ENCODE measurements around the gene HOXB7.

The HOXB7 gene

DNA sequence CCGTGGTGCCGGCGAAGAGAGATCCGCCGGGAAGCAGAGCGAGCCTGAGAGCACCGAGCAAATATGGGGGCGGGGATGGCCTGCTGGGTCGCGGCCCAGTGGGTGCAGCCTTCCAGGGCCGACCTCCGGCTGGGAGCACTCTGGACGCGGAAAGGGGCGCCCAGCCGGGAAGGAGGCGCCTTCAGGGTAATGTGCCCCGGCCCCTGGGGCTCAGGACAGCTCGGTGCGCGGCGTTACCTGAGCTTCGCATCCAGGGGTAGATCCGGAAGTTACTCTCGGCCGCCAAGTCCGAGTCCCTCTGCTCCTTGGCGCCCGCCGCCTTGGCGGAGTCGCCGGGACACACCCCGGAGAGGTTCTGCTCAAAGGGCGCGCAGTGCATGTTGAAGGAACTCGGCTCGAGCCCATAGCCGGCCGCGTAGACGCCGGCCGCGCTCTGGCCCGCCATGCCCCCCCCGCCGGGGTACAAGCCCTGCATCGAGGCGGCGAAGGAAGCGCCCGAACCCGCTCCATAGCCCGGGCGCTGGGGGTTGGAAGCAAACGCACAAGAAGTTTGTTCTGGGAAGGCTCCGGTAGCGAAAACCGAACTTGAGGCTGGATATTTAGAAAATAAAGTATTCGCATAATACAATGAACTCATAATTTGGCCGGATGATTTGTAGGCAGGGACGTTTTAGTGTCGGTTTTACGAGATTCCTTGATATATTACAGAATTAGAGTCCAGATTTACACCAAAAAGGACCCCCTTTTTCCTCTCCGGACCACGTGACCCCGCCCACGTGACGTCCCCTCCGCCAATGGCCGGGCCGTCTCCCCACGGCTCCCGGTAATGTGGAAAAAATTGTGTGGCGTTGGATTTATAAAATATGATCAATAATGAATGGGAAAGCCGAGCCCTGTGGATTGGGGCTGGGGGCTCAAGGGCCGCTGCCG is at the start of gene HOXB7:
TSS of gene HOXB7 (minus strand) at position 736 of the 930 bp plus-strand sequence. CDS start at position 637, 99 bp downstream.
- no peak for DNase-seq (ENCODE audit: low read depth)

DNA sequence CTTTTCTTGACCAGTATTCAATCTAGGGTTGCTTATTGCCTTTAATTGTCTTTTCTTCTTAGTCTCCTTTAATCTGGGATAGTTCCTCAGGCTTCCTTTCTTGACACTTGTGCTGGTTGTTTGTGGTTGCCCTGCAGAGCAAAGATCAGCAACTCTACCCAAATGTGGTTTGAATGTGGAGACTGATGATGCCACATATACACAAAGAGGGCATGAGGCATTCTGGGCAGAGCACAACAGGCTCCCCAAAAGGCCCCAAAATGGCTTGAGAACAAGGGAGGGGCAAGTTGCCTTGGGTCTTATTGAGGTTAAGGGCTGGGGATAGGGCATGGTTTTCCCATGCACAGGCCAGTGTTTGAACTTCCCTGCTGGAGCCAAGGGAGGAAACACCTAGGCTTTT is 45.1 kb upstream of the HOXB7 start:
- no peak for DNase-seq (ENCODE audit: low read depth)

DNA sequence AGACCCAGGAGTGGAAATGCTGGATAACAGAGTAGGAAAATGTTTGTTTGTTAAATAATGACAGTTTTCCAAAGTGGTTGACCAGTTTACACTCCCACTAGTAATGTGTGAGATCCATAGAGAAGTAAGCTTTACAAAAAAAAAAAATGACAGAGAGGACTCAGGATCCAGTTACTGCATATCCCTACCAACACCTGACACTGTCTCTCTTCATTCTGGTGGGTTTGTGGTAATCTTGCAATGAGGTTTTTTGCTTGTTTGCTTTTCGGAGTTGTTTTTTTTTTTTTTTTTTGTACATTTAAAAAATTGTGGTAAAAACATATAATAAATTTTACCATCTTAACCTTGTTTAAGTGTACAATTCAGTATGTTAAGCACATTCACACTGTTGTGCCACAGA is 38.9 kb upstream of the HOXB7 start:
- DNase-seq (ENCODE audit: low read depth), result no peak

DNA sequence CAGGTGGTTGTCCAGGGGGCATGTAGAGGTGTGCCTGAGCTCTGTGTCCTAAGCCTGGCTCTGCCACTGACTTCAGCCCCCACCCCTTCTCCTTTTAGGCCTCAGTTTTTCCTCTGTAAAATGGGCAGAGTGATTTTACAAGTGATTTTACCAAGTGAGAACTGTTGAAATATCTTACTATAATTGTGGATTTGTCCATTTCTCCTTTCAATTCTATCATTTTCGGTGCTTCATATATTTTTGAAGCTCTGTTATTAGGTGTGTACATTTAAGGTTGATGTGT is 37.1 kb upstream of the HOXB7 start:
- DNase-seq (ENCODE audit: low read depth), result no peak

- no peak for DNase-seq (ENCODE audit: low read depth)
Observed at GRCh38 chr17:48647103-48647962, 36.5 kb upstream of the HOXB7 start.

- no peak for DNase-seq (ENCODE audit: low read depth)
Observed at GRCh38 chr17:48646183-48647102, 35.6 kb upstream of the HOXB7 start.

DNA sequence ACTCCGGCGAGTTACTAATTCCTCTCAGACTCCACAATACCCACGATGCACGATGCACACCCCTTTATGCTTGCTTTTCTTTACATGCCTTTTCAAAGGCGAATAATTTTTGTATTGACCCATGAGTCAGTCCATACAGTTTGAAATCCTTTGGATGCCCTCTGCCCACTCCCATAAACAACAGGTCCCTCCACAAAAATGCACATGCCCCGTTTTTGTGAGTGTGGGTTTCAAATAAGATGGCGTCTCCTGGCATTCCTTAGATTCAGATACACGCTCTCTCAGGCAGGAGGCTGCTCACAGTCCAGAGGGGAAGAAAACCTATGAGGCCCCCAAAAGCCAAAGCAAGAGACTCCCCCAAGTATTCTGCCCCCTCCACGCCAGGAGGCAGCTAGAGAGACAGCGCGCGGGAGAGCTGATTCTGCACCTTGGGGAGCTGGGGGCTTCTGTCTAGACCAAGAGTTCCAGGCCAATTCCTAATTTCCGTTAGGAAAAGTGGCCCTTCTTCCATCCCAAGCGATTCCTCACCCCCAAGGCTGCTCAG is 34.9 kb upstream of the HOXB7 start:
- no peak for DNase-seq (ENCODE audit: low read depth)

DNA sequence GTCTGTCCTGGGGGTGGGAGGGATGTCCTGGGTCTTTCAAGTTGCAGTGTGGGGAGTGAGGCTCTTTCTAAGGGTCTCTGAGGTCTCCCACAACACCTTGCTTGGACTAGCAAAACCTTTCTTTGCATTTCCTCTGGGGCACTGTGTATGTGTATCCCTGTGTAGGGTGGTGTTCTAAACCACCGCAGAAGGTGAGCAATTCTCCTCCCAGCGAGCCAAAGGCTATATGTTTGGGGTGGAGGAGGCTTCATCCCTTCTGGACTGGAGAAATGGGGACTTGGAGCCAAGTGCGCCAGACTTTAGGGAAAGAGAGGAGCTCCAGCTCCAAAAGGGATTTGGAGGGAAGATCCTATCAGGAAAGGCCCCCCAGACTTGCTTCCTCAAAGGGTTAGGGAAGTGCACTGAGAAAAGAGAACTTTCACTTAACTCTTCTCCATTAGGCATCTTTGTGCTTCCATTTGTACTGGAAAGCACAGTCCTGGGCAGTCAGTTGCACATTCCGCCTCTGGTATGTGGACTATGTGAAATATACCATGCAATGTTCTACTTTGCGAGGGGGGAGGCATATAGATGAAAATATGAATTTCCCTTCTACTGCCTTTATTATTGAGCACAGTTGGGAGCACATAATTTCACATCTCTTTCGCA is 34.2 kb upstream of the HOXB7 start:
- no peak for DNase-seq (ENCODE audit: low read depth)

DNA sequence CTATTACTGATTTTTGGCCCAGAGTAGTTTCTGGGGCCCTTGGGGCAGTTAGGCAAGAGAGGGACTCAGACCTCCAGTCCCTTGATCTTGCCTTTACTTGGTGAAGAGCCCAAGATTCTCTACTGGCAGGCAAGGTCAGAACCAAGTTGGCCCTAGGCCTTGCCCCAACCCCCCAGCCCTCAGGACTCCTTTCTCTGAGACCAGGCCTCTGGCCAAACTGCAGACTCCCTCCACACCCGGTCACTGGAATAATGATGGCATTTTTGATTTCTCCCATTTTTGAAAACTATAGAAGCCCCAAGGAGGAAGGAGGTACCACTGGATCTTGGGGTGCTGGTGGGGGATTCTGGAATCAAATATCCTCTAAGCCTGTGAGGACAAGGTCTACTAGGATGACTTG is 33.3 kb upstream of the HOXB7 start:
- no peak for DNase-seq (ENCODE audit: low read depth)

- no peak for DNase-seq (ENCODE audit: low read depth)
Observed at GRCh38 chr17:48643697-48644012, 32.8 kb upstream of the HOXB7 start.

DNA sequence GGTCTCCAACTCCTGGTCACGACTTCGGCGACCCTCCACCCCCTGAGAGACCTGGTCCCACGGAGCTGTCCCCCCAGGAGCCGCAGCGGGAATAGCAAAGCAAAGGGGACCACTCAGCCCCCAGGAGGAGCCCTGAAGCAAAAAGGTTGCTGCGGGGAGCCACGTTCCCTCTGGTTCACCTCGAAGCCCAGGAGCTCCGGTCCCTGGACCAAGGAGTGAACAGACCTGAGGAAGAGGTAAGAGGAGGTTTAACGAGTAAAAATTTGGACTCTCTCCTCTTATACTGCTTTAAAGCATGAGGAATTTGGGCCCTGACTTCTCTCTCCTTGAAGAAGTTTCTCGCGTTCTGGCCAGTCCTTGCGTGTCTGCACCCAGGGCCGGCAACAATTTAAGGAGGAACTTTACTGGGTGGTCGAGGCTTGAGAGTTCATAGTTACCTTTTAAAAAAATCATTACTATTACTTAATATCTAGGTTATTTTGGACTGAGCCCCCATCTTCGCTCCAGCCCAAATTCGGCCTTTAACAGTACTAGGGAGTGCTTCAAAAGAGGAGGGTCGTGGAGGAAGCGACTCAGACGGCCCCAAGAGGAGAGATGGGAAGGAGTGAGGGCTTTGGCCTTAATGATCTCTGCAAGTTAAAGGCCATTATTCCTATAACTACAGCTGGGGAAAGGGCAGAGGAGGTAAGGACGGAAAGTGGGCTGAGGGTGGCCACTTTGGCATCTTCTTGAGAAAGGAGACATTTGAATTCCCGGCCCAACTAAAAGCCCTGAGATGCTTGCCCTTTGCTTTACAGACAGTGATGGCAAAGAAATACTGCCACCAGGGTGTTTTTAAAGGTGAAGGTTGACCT is 32.3 kb upstream of the HOXB7 start:
- no peak for DNase-seq (ENCODE audit: low read depth)

- DNase-seq (ENCODE audit: low read depth), result no peak
Observed at GRCh38 chr17:48642059-48642842, 31.4 kb upstream of the HOXB7 start.

GRCh38 chr17:48641541-48642058 is 30.8 kb upstream of the HOXB7 start:
- no peak for DNase-seq (ENCODE audit: low read depth)

DNA sequence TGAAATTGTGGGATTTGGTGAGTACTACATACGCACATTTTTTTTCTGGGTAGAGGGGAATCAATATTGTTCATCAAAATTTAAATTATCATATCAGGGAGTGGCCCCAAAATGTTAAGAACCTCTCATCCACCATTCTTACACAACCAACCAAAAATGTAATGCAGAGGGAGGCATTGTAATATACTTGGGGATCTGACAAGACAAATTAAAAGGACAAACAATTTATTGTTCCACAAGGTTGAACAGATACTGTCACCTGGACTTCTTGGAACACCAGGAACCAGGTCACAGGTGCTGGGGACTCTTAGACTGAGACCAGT is 30.0 kb upstream of the HOXB7 start:
- no peak for DNase-seq (ENCODE audit: low read depth)

DNA sequence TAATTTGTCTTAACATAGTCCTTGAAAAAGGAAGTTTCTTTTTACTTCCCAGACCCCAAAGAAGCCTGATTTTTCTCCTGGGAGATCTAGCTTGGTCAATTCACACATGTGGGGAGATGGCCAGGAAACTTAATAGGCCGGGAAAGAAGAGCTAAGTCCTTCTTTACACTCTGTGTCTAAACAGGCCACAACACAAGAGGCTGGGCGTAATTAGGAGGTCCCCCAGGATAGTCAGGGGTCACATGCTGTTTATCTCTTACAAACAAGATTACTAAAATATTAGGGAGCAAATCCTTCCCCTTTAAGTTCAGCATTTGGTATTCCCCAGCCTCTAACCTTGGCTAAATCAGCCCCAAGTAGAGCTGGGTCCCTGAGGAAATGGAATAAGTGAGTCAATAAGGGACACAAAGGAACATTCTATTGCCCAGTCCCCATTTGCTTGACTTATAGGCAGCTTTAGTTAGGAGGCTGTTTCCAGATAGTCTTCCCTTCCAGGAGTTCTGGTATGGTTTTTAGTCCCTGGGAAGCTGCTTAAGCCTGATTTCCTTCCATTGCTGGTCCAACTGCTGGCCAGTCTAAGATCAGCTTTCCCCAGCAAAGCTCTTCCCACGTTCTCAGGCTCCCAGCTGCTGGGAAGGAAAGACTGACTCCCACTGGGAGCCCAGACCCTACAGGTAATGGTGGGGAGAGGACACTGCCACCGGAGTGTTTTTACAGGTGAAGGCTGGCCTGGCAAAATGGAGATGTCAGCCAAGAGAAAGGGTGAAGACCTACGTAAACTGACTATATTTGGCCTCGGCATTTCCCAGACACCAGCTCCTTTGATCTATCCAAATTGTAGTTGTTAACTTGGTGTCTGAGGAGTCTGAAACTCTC is 29.4 kb upstream of the HOXB7 start:
- DNase-seq (ENCODE audit: low read depth), result no peak

GRCh38 chr17:48639136-48639535 is 28.3 kb upstream of the HOXB7 start:
- no peak for DNase-seq (ENCODE audit: low read depth)

DNA sequence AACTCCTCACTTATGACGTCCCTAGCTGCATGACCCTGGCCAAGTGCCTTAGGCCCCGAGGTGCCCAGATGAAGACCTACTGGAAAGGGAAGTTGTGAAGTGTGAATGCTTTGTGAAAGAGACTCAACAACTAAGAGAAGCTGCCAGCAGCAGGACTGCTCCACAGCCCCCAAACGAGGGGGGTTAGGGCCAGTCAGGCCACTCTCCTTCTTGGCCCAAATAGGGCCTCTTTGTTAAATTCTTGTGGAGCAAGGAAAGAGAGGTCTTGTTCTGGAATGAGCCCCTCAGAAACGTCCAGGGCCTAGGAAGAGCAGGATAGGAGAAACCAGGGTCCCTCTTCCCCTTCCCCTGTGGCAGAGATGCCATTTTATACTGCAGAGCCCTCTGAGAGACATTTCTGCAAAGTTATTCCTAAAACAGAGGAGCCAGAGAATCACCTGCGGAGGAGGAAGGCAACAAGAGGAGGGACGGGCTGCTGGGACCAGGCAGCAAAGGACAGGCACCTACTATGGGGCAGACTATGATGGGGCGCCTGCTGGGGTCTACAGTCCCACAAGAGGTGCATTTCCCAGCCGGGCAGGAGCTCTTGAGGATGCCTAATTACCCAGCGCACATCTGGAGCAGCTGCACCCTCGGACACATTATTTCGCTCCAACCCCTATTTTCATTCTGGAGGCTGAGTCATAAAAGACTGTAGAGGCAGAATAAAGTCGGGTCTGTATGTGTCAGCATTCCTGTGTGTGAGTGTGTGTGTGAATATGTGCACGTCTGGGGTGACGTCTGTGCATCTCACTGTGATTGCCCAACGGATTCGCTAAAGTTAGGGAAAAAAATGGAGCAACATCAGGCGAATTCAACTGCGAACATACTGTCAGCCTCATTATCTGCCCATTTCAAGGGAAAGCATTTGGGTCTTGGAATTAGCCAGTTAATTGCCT is 26.8 kb upstream of the HOXB7 start:
- no peak for DNase-seq (ENCODE audit: low read depth)

Measured in HS-27A (cell line).